ENCODE data around the gene CYP2S1.
"Not testable (repeated sequence)": the region's sequence is repeated elsewhere in the genome, so short reads cannot be mapped to it uniquely, and the experiment has no call there.

Gene CYP2S1

GRCh38 chr19:41192574-41193429, at the start of gene CYP2S1:
Gene CYP2S1 (plus strand): TSS chr19:41193219. CDS start chr19:41193265, 46 bp downstream.
- DNase-seq, result peak; percentile 45

DNA sequence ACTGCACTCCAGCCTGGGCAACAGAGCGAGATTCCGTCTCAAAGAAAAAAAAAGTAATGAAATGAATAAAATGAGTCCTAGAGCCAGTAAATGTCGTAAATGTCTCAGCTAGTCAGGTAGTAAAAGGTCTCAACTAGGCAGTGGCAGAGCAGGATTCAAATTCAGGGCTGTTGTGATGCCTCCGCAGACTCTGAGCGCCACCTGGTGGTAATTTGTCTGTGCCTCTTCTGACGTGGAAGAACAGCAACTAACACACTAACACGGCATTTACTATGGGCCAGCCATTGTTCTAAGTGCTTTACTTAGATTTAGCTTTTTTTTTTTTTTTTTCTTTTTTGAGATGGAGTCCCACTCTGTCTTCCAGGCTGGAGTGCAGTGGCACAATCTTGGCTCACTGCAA, 48.6 kb upstream of the CYP2S1 start:
- peak; percentile 70 for DNase-seq

GRCh38 chr19:41149831-41150230, 43.2 kb upstream of the CYP2S1 start:
- DNase-seq, result no peak

DNA sequence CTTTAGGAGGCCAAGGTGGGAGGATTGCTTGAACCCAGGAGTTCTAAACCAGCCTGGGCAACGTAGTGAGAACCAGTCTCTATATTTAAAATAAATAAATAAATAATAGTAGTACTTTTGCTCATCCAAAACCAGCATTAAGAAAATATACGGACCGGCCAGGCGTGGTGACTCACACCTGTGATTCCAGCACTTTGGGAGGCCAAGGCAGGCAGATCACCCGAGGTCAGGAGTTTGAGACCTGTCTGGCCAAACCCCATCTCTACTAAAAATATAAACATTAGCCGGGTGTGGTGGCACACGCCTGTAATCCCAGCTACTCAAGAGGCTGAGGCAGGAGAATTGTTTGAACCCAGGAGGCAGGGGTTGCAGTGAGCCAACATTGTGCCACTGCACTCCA, 42.0 kb upstream of the CYP2S1 start:
- DNase-seq, result not testable (repeated sequence)

GRCh38 chr19:41154060-41154459, 39.0 kb upstream of the CYP2S1 start:
- DNase-seq, result no peak

- DNase-seq, result no peak
Observed at GRCh38 chr19:41156207-41156606, 36.8 kb upstream of the CYP2S1 start.

GRCh38 chr19:41159881-41160280, 33.1 kb upstream of the CYP2S1 start:
- DNase-seq, result no peak

- DNase-seq, result no peak
Observed at GRCh38 chr19:41161903-41162302, 31.1 kb upstream of the CYP2S1 start.

GRCh38 chr19:41166944-41167804, 25.8 kb upstream of the CYP2S1 start:
- DNase-seq, result no peak

- no peak for DNase-seq
Observed at GRCh38 chr19:41172297-41173164, 20.5 kb upstream of the CYP2S1 start.

DNA sequence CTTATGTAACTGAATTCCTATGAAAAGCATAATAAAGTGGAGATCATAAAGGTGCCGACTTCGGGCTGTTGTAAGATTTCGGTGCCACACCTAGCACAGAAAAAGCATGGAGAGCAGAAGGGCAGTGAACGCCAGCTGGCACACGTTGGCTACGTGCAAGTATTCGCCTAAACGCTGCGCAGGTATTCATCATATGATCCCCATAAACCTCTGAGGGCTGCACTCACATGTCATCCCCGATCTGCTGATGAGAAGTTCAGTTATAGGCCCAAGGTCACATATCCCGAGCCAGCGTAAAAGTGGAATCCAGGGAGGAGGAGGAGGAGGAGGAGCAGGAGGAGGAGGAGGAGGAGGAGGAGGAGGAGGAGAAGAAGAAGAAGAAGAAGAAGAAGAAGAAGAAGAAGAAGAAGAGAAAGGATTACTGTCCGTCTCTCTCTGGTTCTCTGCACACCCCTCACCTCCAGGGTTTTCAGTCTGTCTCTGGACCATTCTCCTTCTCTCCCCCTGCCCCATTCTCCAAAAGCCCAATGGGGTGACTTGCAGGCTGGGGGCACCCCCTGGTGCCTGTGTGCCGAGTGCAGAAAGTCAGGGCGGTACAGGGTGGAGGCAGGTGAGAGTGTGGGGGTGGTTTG, 18.6 kb upstream of the CYP2S1 start:
- no peak for DNase-seq

DNA sequence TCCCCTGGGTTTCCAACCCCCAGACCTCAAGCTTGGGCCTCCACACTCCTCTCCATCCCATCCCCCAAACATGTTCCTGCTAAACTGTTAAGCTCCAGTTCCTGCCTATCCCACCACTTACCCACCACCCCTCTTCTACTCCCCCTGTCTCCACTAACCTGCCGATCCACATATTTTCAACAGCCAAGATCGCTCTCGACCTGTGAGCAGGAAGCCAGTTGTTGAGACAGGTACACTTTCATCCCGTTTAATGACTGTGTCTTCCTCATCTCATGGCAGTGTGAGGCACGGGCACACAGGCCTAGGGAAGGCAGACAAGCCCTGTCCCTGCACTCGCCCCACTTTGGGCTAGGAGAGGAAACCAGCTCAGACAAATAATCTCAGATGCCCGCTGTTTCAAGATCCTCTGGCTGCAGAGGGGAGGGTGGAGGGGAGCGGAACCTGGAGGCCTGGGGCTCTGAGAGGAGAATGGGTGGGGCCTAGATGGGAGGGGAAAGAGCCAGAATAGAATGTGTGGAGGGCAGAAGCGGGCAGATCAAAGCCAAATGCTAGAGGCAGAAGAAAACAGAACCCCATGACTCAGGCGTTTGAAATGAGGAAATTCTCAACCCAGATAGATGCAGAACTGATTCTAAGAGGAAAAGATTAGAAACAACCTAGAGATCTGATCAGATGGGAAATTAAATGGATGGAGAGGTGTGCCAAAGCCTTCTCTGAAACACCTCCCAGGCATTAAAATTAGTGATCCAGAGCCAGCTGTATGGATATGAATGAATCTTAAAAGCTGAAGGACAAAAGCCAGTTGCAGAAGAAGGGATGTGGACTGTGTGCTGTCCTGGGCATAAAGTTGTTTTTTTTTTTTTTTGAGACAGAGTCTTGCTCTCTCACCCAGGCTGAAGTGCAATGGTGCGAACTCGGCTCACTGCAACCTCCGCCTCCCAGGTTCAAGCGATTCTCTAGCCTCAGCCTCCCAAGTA, 16.9 kb upstream of the CYP2S1 start:
- DNase-seq, result peak; percentile 85

DNA sequence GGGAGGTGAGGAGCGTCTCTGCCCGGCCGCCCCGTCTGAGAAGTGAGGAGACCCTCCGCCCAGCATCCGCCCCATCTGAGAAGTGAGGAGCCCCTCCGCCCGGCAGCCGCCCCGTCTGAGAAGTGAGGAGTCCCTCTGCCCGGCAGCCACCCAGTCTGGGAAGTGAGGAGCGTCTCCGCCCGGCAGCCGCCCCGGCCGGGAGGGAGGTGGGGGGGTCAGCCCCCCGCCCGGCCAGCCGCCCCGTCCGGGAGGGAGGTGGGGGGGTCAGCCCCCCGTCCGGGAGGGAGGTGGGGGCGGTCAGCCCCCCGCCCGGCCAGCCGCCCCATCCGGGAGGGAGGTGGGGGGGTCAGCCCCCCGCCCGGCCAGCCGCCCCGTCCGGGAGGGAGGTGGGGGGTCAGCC, 12.8 kb upstream of the CYP2S1 start:
- not testable (repeated sequence) for DNase-seq

DNA sequence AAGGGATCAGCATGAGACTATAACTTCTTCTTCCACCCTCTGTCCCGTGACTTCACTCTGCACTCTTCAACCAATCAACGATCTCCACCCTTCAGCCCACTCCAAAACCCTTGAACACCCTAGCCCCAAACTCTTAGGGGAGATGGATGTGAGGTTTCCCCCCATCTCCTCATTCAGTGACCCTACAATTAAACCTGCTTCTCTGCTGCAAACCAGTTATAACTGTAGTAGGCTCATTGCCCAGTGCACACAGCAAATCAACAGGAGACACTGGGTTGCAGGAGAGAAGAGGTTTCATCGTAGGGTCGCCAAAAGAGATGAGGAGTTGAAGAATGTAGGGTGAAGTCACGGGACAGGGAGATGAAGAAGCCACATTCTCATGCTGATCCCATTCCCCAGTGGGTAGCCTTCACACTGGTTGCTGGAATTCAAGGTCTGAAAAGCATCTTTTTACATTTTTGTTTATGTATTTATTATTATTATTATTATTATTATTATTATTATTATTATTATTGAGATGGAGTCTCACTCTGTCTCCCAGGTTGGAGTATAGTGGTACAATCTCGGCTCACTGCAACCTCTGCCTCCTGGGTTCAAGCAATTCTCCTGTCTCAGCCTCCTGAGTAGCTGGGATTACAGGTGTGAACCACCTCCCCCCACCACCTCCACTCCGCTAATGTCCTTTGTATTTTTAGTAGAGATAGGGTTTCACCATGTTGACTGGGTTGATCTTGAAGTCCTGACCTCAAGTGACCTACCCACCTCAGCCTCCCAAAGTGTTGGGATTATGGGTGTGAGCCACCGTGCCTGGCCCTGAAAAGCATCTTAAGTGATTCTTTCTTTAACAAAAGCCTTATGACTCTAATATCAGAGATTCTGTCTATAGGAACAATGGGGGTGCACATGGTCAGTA, 5.8 kb upstream of the CYP2S1 start:
- DNase-seq, result no peak

GRCh38 chr19:41187884-41188279, 5.1 kb upstream of the CYP2S1 start:
- DNase-seq, result no peak

DNA sequence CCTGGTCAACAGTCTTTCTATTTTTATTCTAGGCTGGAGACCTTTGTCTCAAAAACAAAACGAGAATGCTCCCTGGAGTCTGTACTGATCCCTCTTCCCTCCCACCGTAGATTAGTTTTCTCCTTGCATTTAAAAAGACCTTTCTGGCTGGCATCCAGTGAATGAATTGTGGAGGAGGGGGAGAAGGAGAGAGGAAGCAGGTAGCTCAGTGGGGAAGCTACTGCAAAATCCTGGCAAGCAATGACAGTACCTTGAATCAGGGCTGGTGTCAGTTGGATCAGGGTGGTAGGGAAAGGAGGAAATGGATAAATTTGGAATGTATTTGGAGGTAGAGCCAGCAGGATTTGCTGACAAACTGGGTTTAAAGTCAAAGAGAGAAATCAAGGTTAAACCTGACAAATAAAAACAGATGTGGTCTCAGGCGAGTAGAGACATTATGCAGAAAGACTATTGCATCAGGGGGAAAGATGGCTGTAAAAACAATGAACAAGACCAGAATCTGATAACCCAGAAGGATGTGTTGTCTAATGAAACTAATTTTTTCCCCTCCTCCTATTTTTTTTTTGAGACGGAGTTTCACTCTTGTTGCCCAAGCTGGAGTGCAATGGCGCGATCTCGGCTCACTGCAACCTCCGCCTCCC, 3.5 kb upstream of the CYP2S1 start:
- no peak for DNase-seq

- DNase-seq, result no peak
Observed at GRCh38 chr19:41193430-41194156, 574 bp downstream of the CYP2S1 start.

DNA sequence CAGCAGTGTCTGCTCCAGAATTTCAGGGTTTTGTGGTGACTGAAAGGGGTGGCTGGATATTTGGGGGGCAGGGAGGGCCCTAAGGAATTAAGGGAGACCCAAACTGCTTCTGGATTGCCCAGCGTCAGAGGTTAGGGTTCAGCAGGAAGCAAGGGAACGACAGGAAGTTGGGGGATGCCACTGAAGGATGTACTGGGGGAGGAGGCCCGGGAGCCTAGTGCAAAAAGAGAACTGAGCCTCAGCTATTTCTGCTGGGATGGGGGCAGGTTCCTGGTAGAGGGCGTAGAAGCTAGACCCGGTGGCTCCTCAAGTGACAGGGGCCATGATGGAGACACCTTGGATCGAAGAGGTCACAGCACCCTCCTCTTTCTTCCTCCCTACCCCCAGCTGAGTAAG, 1.1 kb downstream of the CYP2S1 start:
- DNase-seq, result peak; percentile 43
